IPS DF 4.7 (cell line): ENCODE measurements around the gene VGLL2.

Experiments
- DNase-seq: peaks from one replicate; pipeline ENCODE4 v3.0.0-alpha.2; 2013; ENCODE audit warnings: low spot score; ENCODE audit errors: extremely low read depth

Gene VGLL2

GRCh38 chr6:117317261-117317660, 51.9 kb downstream of the VGLL2 start:
- DNase-seq: no peak
